Tibial nerve (tissue), 4 donors: ENCODE results near the gene EPB41L4A. TPM values are rescaled to one million over a fixed set of nuclear protein-coding genes. Genes with fewer than 3 reads are reported as not detected.

Experiments used
- DNase-seq, 2 donors: peaks; one replicate each; pipeline ENCODE4 v3.0.0-alpha.2; 2019; ENCODE audit warnings: low spot score in 2 of 2
- H3K27ac ChIP-seq, 4 donors: fragments of 200-600 bp; sonication (generic) in 3 of 4; one replicate each; pipeline ENCODE4 v1.5.1; 2017 to 2019; ENCODE audit warnings: mild to moderate bottlenecking in 1 of 4
- H3K27me3 ChIP-seq, 2 donors: fragments of 200-600 bp; sonication (generic) in 1 of 2; one replicate each; pipeline versions ENCODE4 v1.5.1 to v1.6.0; 2017 to 2019
- H3K36me3 ChIP-seq, 3 donors: fragments of 200-600 bp; sonication (generic); one replicate each; pipeline ENCODE4 v1.5.1; 2018 to 2019
- H3K4me1 ChIP-seq, 4 donors: fragments of 200-600 bp; sonication (generic) in 3 of 4; one replicate each; pipeline ENCODE4 v1.5.1; 2017 to 2019
- H3K4me3 ChIP-seq, 4 donors: fragments of 200-600 bp; sonication (generic) in 3 of 4; one replicate each; pipeline ENCODE4 v1.5.1; 2017 to 2019; ENCODE audit warnings: mild to moderate bottlenecking in 1 of 4, moderate library complexity in 1 of 4
- H3K9me3 ChIP-seq, 4 donors: fragments of 200-600 bp; sonication (generic) in 3 of 4; one replicate each; pipeline ENCODE4 v1.5.1; 2017 to 2019
- EP300 ChIP-seq, 2 donors: sonication (generic); formaldehyde crosslinking; IDR thresholded peaks; one replicate each; pipeline ENCODE4 v1.6.1; 2017; ENCODE audit warnings: antibody characterized with exemption in 2 of 2, mild to moderate bottlenecking in 1 of 2
- POLR2A ChIP-seq, 2 donors: fragments of 450-650 bp; IDR thresholded peaks; one replicate each; pipeline ENCODE4 v1.6.1; 2017; ENCODE audit warnings: antibody characterized with exemption in 2 of 2, mild to moderate bottlenecking in 2 of 2, moderate library complexity in 2 of 2
- WGBS, 2 donors: methylation state at CpG; one replicate each; pipeline ENCODE4 v1.1.5; 2018; 5-methylcytosine and 5-hydroxymethylcytosine counted together
- small RNA-seq: library from RNA; depleted of rRNA; stranded (forward); fragments of <200 nt; gene quantifications from one replicate; pipeline ENCODE3, GENCODE V24; 2016
- total RNA-seq, 4 donors: library from RNA; depleted of rRNA; stranded (reverse); fragments of >200 nt; gene quantifications; one replicate each; pipeline ENCODE4 v1.1.0, GENCODE V29; 2016
- TF ChIP-seq, protein P1 (sequence below), 5 experiments: fragments of 200-600 bp in 3 of 5; fragments of 450-650 bp in 2 of 5; sonication (generic) in 3 of 5; IDR thresholded peaks; one replicate each; pipeline ENCODE4 v1.5.1; 2016 to 2019; ENCODE audit warnings: antibody characterized with exemption in 5 of 5, mild to moderate bottlenecking in 3 of 5, moderate library complexity in 2 of 5

The EPB41L4A gene
- total RNA-seq, 4 donors from 2014 or later, result 10.6 to 38.1 (median 14.4) TPM

DNA sequence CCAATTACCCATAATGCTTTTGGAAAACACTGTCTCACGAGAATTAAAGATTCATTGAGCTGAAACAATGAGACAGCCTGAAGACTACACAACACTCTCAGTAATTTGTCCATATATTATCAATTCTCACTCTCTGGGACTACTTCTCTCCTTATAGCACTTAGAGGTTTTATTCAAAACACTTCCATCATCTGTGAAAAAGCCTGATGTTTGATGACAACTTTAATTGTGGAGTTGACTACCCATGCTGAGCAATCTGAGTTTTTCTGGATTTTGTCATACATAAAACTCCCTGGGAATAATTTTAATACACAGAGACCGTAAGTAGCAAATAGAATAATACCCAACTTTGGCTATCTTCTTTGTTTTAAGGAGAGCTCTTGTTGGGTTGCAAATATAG, 305.5 kb downstream of the EPB41L4A start:
- no peak for DNase-seq
- no peak for TF ChIP-seq EP300 (IDR thresholded peaks at IDR 0.05)
- TF ChIP-seq, protein P1, sequence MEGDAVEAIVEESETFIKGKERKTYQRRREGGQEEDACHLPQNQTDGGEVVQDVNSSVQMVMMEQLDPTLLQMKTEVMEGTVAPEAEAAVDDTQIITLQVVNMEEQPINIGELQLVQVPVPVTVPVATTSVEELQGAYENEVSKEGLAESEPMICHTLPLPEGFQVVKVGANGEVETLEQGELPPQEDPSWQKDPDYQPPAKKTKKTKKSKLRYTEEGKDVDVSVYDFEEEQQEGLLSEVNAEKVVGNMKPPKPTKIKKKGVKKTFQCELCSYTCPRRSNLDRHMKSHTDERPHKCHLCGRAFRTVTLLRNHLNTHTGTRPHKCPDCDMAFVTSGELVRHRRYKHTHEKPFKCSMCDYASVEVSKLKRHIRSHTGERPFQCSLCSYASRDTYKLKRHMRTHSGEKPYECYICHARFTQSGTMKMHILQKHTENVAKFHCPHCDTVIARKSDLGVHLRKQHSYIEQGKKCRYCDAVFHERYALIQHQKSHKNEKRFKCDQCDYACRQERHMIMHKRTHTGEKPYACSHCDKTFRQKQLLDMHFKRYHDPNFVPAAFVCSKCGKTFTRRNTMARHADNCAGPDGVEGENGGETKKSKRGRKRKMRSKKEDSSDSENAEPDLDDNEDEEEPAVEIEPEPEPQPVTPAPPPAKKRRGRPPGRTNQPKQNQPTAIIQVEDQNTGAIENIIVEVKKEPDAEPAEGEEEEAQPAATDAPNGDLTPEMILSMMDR (IDR thresholded peaks at IDR 0.05), result no peak
- TF ChIP-seq POLR2A (IDR thresholded peaks at IDR 0.05), result no peak
- no peaks in the 10 kb centered on the region for H3K9me3 ChIP-seq
- H3K27me3 ChIP-seq, result no peaks in the 10 kb centered on the region
- H3K36me3 ChIP-seq, result no peaks in the 10 kb centered on the region
- 81 to 89% methylated on average over 2 of the region's 2 CpGs for WGBS, 2 donors
- H3K4me1 ChIP-seq, result no peaks in the 10 kb centered on the region
- no peak overlapping the region for H3K4me3 ChIP-seq
- H3K27ac ChIP-seq, result no peak overlapping the region

Small RNA genes within 50 kb of the gene (small RNA-seq; reads per million reads assigned to genes)
- gene AC010265.1, result not detected
- gene HMGB3P16, result not detected
- gene SNORA13, result 5.6 reads per million, percentile 85 among the genes with 10 or more reads in this experiment
